ENCODE data around the gene VPS35L.
"Not testable (repeated sequence)": the region's sequence is repeated elsewhere in the genome, so short reads cannot be mapped to it uniquely, and the experiment has no call there.

Gene VPS35L

DNA sequence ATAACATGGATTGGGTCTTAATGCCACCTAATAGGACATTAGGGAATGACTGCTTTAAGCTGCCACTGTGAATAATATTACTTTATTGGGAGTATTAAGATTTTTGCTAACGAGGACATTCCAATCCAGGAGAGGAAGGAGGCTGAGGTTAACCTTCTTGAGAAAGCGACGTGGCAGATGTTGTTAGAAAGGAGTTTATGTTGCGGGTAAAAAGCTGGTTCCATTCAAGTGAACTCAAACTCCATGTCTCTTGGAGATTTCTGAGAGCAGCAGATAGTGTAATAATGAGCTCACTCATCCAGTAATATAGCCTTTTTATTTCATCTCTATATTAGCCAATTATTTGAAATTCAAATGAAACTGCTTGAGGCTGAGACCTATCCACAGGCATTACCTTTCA lies 87.0 kb downstream of the VPS35L start:
- in situ Hi-C loops (cut with HindIII; ENCODE audit: low sequenced_read_pairs), result no loop called here

DNA sequence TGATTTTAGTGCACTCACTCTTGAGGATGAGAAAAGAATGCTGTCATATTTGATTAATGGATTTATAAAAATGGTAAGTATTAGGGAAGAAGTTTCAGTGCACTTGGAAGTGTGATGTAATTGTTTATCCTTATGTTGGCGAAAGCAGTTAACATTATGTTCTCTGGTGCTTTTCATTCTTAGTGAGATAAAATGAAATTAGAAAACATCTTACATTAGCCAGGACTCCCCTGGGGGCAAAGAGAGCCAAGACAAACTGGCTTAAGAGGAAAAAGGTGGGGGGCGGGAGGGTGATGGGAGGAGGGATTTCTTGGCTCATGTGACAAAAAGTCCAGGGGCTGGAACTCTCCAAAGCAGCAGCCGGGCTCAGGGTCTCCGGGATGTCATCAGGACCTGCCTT lies 89.4 kb downstream of the VPS35L start:
- in situ Hi-C loops (cut with HindIII; ENCODE audit: low sequenced_read_pairs), result no loop called here

DNA sequence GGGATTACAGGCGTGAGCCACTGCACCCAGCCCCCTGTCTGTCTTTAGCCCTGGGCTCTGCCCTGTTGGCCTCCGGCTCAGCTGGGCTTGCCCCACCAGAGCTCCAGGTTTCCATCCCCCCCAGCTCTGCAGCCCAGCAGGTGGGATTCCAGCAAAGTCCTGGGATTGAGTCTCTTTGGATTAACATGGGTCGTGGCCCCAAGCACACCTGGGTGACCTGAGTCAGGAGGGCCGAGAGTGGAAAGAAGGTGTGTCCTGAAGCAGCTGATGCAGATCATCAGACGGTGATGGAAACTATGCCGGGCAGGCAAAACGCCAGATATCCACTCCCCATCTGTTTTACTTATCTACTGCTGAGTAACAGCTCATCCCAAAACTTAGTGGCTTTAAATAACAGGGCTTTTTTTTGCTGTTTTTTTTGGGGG lies 90.1 kb downstream of the VPS35L start:
- in situ Hi-C loops (cut with HindIII; ENCODE audit: low sequenced_read_pairs), result no loop called here

DNA sequence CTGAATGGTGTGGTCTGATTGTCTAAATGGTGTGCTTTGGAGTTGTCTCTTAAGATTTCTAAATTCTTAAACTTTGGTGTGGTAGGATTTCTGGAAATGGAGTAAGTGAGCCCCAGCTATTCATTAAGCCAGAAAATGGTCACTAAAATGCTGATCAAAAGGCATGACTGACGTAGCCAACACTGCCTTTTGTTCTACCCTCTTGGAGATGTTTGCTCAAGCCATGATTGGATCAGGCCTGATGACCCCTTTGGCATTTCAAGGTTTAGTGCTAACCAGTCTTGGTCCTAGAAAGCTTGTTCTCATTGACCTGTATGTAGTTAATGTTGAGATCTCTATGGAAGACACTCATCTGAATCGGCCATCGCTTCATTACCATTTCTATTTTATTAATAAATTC lies 94.5 kb downstream of the VPS35L start:
- in situ Hi-C loops (cut with HindIII; ENCODE audit: low sequenced_read_pairs), result no loop called here

GRCh38 chr16:19654147-19654546 lies 98.6 kb downstream of the VPS35L start:
- in situ Hi-C loops (cut with HindIII; ENCODE audit: low sequenced_read_pairs), result no loop called here

DNA sequence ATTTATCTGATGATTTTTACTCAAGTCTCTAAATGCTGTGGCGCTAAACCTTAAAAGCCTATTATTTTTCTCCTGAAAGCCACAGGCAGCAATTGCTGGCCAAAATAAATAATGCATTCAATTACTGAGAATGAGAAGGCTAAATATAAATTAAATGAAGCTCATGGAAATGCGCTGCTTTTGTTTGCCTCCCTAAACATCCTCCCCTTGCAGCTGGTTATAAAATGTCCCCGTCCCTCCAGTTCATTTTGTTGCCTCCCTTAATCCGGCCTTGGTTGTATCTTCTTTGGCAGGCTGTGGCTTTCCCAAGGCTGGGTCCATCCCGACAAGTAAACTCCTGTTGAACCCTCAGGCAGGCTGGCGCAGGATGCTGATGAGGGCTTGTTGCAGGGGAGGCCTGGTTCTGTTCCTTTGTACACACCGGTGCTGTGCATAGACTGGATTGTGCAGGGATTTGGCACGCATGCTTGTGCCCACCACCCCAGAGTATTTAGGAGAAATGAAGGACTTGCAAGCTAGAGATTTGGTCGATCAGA lies 99.8 kb downstream of the VPS35L start:
- in situ Hi-C loops (cut with HindIII; ENCODE audit: low sequenced_read_pairs), result no loop called here

DNA sequence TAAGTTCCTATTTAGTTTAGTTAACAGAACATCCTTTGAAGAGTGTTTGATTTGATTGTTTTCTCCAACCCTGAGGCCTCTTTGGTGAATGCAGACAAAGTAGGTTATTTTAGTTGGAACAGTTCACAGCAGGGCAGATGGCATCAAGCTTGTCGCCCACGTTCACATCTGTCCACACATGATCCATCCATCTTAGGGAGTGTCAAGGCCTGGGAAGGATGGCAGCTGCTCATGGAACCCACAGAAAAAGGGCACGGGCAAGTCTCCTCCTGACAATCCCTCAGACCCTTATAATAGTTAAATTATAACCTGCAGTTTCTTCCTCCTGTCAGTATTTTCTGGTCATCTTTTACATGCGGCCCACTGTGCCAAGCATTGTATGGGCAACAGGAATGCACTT lies 102.3 kb downstream of the VPS35L start:
- in situ Hi-C loops (cut with HindIII; ENCODE audit: low sequenced_read_pairs), result no loop called here

DNA sequence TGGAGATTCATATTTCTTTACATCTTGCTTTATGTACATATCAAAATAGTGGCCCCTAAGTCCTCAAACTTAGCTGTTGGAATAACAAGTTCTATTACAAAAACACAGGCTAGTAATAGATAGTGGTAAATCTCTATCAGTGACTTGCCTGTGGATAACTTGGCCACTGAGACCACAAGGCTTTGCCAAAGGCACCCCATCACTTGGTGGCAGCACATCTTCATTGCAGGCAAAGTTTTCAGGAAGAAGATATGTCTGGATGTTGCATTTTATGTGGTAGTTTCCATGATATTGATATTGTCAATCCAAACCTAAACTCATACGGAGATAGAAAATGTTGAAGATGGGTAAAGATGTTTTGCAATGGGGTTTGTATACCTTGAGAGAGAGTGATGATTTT lies 104.1 kb downstream of the VPS35L start:
- in situ Hi-C loops (cut with HindIII; ENCODE audit: low sequenced_read_pairs), result no loop called here

DNA sequence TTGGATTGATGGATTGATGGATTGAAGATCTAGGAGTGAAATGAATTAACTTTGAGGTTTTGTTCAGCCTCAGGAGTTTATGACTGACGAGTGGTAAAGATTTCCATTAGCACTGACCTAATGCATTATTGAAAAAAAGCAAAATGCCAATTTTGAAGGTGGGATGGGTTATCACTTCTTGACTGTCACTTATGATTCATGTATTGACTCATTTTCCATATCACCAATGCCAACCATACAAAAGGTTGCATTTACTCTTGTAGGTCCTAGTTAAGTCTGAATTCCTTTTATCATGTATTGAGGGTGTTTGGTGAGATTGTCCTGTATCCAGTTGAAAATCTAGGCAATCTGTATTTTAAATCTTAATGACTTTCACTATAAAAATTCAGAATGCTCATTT lies 104.9 kb downstream of the VPS35L start:
- in situ Hi-C loops (cut with HindIII; ENCODE audit: low sequenced_read_pairs), result no loop called here

DNA sequence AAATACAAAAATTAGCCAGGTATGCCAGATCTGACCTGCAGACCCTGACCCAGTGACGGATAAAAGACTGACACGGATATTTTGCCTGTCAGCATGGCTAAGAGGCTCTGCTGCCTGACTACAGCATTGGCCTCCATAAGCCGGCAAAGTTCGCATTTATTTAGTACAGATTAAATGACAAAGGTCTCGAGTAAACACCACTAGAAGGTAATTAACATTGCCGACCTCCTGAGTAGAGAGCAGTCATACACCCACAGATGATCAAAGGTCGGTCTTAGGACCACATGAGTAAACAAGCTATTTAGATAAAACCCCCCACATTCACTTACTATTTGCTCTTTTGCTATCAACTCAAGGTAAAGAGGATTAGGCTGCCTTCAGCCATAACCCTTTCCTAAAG lies 106.8 kb downstream of the VPS35L start:
- in situ Hi-C loops (cut with HindIII; ENCODE audit: low sequenced_read_pairs), result no loop called here

GRCh38 chr16:19664166-19664565 lies 108.7 kb downstream of the VPS35L start:
- in situ Hi-C loops (cut with HindIII; ENCODE audit: low sequenced_read_pairs), result no loop called here

DNA sequence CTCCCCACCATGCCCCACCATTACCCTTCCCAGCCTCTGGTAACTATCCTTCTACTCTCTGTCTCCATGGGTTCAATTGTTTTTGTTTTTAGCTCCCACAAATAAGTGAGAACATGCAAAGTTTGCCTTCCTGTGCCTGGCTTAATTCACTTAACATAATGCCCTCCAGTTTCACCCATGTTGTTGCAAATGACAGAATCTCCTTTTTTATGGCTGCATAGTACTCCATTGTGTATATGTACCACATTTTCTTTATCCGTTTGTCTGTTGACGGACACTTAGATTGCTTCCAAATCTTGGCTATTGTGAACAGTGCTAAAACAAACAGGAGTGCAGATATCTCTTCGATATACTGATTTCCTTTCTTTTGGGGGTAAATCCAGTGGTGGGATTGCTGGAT lies 109.8 kb downstream of the VPS35L start:
- in situ Hi-C loops (cut with HindIII; ENCODE audit: low sequenced_read_pairs), result not testable (repeated sequence)

GRCh38 chr16:19666477-19666876 lies 111.0 kb downstream of the VPS35L start:
- in situ Hi-C loops (cut with HindIII; ENCODE audit: low sequenced_read_pairs), result no loop called here

GRCh38 chr16:19672378-19672777 lies 116.9 kb downstream of the VPS35L start:
- in situ Hi-C loops (cut with HindIII; ENCODE audit: low sequenced_read_pairs), result no loop called here

DNA sequence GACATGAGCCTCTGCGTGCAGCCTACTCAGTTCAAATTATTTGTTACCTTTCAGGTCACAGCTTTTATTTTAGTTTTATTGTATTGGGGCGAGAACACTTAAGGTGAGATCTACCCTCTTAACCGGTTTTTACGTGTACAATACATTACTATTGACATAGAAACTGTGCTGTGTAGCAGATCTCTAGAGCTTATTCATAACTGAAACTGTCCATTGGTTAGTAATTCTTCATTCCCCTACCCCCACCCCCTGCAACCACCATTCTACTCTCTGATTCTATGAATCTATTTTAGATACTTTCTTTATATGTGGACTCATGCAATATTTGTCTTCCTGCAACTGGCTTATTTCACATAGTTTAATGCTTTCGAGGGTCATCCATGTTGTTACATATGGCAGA lies 119.0 kb downstream of the VPS35L start:
- in situ Hi-C loops (cut with HindIII; ENCODE audit: low sequenced_read_pairs), result no loop called here

GRCh38 chr16:19677402-19677801 lies 121.9 kb downstream of the VPS35L start:
- in situ Hi-C loops (cut with HindIII; ENCODE audit: low sequenced_read_pairs), result no loop called here

- in situ Hi-C loops (cut with HindIII; ENCODE audit: low sequenced_read_pairs), result no loop called here
Measured at GRCh38 chr16:19678804-19679203, 123.3 kb downstream of the VPS35L start.

- in situ Hi-C loops (cut with HindIII; ENCODE audit: low sequenced_read_pairs), result not testable (repeated sequence)
Measured at GRCh38 chr16:19679281-19679680, 123.8 kb downstream of the VPS35L start.

DNA sequence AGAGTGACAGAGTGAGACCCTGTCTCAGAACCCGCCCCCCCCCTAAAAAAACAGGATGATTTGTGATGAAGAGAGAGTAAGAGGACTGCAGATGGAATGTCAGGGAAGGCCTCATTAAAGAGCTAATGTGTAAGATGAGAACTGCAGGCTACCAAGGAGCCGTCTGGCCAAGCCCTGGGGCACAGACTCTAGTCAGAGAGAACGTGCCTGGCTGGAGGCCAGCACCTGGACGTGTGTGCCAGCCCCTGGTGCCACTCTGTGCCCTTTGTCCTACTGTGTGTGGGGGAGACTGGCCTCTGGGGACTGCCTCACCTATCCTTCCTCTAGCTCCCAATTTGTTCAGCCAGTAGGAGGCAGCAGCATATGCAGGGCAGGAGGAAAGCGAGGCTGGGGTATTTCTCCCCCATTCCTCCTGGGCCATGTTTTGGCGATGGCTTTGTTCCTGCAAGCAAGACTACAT lies 125.4 kb downstream of the VPS35L start:
- in situ Hi-C loops (cut with HindIII; ENCODE audit: low sequenced_read_pairs), result no loop called here

- in situ Hi-C loops (cut with HindIII; ENCODE audit: low sequenced_read_pairs), result no loop called here
Measured at GRCh38 chr16:19681637-19682036, 126.1 kb downstream of the VPS35L start.

GRCh38 chr16:19683453-19684236 lies 128.1 kb downstream of the VPS35L start:
- in situ Hi-C loops (cut with HindIII; ENCODE audit: low sequenced_read_pairs), result no loop called here

GRCh38 chr16:19685176-19685575 lies 129.7 kb downstream of the VPS35L start:
- in situ Hi-C loops (cut with HindIII; ENCODE audit: low sequenced_read_pairs), result no loop called here

DNA sequence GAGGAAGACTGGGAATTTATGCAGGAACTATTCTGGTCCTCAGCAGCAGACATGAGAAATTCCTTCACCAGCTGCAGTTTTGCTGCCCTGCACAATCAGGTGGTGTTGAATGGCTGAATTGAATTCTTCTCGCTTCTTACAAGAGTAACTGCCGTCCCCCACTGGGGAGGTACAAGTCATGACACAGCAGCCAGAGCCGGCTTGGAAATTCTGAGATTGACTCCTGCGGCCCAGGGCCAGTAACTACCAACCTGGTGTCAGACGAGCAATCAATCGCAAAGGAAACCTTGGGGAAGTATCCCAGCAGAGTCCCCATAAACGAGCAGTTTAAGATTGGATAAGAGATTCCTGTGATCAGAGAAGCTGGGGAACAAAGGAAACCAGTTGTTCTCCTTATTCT lies 131.8 kb downstream of the VPS35L start:
- in situ Hi-C loops (cut with HindIII; ENCODE audit: low sequenced_read_pairs), result no loop called here

Measured in DLD1 (cell line).